CD4-positive, alpha-beta T cell treated with Interleukin-17A for 4 hours (primary cell): ENCODE results near the gene SPEG.

ENCODE experiments used
- DNase-seq: peaks from one replicate; pipeline ENCODE4 v3.0.0-alpha.2; 2020; ENCODE audit warnings: mixed read lengths

SPEG gene

DNA sequence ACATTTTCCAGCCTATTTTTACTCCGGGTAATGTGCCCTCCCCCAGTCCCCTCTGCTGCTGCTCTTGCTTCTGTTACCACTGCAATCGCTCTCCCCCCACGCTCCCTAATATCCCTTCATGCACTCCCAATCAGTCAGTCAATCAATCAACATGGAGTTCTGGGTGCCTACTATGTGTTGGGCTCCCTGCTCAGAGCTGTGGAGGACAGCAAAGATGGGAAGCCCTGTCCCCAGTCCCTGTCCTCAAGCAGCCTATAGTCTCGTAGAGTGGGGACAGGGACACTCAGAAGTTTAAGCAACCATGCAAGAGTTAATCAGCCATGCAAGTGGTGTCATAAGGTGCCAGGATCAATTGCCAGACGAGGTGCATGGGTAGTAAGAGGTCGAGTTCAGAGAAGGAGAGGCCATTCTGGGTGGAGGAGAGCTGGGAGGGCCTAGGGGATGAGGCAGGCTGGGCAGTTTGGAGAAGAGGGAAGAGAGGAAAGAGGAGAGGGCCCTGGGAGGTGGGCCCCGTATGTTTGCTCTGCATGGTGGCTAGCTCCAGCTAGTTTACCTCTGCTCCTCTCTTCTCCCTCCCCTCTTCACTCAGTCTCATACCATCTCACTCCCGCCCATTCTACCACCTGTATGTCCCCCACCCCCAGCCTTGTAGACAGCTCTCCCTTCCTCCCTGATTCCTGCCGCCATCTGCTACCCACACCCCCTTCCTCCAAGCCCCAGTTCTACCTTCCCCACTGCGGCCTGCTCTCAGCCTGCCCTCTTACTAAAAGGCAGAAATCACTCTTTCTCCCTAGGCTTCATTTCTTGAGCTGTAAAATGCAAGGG is 83.5 kb downstream of the SPEG start:
- no peak for DNase-seq

- no peak for DNase-seq
These were observed 84.9 kb downstream of the SPEG start for GRCh38 chr2:219519526-219519916.

DNA sequence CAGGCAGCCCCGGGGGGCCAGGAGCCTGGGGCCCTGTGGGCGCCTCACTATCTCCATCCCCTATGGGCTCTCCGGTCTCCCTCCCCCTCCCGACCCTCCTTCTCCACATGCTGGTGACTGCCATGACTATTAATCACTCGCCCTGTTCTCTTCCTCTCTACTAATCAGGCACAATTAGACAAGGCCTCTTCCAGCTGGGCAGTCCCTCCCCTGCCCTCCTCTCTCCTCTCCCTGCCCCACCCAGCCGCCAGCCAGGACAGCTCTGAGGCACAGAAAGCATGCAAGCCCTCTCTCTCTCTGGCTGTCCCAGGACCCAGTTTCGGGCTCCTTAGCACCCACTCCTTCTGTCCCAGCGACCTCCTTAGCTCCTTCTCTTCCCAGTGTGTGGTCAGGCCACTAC is 85.4 kb downstream of the SPEG start:
- no peak for DNase-seq

DNA sequence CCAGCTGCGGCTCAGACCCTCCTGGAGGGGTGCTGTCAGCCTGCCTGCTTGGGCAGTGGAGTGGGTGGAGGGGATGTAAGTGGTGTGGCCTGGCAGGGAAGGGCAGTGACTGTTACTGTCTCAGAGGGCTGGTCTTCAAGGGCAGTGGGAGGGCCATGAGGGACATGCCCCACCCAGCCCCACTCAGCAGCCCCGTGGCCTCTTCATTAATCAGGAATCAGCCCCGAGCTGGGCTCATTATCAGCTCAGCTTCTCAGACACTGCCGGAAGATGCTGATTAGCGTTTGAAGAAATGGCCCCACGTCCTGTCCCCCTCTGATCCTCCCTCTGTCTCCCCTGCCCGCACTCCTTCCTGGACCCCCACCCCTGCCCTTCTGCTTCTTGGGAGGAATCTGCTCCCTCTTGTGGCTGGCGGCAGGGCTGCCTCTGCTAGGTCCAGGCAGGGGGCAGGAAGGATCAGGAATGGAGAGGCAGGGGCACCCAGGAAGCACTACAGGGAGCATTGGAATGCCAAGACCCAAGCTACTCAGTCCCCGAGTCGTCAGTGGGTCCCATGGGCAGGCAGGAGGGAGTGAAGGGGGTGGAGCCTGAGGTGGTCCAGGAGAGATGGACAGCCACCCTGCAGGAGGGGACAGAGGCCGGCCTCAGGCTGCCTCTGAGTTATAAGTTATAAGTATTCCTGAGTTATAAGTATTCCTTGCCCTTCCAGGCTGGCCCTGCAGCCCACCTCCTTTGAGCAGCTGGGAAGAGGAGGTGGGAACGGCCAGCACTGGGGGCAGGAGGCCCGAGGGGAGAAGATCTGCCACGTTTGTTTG is 86.6 kb downstream of the SPEG start:
- DNase-seq, result no peak

DNA sequence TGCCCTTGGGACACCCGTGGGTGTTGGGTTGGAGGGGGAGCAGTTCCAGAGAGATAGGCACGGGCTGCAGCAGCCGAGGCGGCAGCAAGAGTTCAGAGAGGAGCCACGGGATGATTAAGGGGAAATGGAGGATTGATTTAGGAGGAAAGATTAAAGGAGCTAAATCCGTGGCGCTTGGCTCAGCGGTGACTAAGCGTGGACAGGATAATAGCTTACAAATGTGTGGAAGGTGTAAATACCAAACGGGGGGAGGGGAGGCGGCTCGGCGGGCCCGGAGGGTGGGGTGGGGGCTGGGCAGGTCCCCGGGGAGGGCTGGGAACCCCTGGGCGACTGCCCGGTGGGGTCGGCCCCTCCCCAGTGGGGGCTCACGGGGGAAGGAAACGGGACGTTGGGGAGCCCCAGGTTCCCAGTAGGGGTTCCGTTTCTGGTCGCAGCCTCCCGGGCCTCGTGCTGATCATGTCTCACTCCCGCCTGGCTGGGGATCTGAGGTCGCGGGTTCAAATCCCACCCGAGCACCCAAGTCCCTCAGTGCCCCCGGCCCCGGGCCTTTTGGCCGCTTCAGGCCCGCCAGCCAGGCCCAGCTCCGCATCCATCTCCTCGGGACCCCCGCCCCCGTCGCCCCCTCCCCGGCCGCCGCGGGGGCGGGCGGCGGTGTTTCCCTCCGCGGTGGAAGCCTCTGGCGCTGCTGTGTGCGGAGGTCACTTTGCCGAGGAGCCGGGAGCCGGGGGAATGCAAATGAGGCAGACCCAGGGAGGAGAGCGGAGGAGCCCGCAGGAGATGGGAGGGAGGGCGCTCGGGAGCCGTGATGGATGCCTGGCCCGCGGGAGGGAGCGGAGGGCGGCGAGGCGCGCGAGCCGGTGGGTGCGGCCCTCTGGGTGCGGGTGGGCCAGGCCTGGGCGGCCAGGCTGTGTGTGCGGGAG is 87.7 kb downstream of the SPEG start:
- DNase-seq, result no peak

DNA sequence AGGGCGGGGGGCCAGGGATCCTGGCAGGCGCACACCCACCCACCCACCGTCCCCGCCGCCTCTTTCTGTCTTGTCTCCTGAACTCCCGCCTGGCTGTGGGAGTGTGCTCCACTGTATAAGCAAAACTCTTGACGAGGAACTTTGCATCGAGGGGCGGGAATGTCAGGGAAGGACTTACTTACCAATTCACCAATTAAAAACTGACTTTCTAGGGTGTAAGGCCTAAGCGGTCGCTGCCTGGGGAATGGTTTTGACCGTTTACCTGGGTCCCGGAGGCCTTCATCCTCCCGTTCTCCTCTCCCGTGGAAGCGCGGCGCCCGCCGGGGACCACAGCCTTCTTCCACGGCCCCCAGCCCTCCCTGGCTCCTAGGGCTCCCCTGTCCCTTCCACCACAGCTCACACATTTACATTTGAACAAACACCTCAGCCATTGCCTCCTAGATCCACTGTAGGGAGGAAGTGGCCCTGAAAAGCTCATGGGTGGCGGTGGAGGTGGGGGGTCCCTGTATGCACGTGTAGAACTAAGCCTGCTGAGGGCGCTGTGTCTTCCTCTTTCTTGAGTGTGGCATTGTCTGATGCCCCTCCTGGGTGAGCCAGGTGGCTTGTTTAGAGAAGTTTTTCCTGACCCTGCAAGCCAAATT is 88.5 kb downstream of the SPEG start:
- no peak for DNase-seq

- DNase-seq, result no peak
These were observed 90.2 kb downstream of the SPEG start for GRCh38 chr2:219524817-219525216.

GRCh38 chr2:219525533-219526232 is 91.0 kb downstream of the SPEG start:
- no peak for DNase-seq

GRCh38 chr2:219526320-219527075 is 91.9 kb downstream of the SPEG start:
- DNase-seq, result no peak

- DNase-seq, result no peak
These were observed 92.4 kb downstream of the SPEG start for GRCh38 chr2:219527076-219527394.

GRCh38 chr2:219527472-219527871 is 92.8 kb downstream of the SPEG start:
- no peak for DNase-seq

DNA sequence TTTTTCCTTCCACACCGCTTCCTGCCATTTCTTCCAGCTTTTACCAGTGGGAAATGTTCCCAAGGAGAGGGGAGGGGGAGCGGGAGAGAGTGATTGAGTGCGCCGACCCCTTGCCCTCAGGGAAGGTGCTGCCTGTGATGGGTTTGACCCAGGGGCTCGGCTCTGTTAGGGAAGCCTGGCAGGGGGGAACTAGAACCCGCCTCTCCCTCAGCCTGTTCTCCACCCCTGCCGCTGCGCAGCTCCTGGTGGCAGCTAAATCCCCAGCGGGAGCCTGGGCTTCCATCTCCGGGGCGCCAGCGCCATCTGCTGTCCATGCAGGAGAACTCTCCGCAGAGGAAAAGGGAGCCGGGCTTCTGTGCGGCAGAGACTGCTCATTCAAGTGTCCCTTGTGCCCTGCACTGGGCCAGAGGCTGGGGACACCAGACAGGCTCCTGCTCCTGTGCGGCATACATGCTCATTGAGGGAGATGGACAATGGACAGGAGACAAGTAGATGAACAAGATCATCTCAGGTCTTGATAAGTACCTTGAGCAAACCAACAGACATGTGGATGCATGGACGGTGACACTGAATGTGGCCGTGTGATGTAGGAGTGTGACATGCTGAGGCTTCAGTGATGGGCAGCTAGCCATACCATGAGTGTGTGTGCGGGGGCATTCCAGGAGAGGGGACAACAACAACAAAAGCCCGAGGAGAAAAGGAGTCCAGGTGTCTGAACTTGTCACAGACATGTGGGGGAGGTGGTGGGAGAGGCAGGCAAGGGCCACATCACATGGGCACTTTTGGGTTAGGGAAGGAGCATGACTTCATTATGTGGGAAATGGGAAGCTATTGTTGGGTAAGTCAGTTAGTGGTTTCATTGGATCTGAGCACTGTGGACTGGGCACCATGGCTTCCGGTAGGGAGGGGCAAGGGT is 95.7 kb downstream of the SPEG start:
- DNase-seq, result peak; percentile 92

- no peak for DNase-seq
These were observed 97.2 kb downstream of the SPEG start for GRCh38 chr2:219531639-219532377.

DNA sequence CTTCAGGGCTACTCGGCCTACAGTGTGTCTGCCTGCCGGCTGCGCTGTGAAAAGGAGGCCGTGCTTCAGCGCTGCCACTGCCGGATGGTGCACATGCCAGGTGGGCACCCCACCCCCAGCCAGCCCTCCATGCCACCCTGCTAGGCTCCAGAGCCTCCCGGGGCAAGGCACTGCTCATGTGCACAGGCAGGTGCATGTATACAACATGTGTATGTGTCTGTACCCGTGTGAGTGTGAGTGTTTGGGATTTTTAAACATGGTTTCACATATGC is 97.7 kb downstream of the SPEG start:
- DNase-seq, result no peak

- no peak for DNase-seq
These were observed 99.5 kb downstream of the SPEG start for GRCh38 chr2:219533930-219534661.

GRCh38 chr2:219536425-219536824 is 101.8 kb downstream of the SPEG start:
- DNase-seq, result no peak

DNA sequence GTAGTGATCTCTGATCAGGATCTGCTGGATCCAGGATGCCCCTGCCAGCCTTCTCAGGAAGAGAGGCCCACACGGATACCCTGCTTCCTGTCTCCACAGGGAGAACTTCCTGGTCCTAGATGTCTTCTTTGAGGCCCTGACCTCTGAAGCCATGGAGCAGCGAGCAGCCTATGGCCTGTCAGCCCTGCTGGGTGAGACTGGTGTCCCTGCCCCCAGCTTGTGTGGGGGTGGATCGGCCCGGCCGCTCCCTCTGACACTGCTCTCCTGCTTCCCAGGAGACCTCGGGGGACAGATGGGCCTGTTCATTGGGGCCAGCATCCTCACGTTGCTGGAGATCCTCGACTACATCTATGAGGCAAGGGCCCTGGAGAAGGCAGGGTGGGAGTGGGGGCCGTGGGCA is 102.3 kb downstream of the SPEG start:
- DNase-seq, result no peak

DNA sequence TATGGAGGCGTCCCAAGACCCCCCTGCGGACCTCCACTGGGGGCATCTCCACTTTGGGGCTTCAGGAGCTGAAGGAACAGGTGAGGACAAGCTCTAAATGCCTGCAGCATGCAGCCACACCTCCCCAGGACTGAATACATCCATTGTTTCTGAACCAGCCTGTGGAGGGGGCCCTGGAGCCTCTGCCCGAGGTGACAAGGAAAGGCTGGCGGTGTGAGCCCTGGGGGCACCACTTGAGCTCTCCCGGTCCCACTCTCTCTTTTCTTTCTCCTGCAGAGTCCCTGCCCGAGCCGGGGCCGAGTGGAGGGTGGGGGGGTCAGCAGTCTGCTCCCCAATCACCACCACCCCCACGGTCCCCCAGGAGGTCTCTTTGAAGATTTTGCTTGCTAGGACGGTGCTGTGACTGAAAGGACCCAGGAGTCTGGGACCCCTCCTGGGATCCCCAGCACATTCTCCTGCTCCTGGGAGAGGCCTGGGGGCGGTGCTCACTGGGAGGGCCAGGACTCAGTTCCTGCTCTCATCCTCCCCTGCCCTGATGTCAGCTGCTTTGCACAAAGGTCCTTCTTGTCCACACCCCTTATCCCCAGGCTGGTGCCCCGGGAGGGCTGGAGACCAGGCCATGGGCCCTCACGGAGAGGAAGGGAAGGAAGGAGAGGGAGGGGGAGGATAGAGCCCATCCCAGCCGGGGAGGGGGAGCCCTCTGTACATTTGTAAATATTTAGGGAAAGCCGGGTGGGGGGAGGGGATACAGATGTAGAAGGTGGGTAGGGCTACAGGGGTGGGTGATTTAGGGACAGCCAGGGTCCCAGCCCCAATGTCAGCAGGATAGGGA is 103.2 kb downstream of the SPEG start:
- no peak for DNase-seq
